Spleen (tissue), 7 donors: ENCODE data around the gene DTNBP1.

Source experiments
- CTCF ChIP-seq, 11 experiments: fragments of 200-600 bp in 7 of 11; fragments of 450-650 bp in 4 of 11; sonication (generic) in 4 of 11; IDR thresholded peaks in 8 of 11; conservative IDR thresholded peaks in 3 of 11; 1 replicate in 7 of 11; 2 replicates in 4 of 11; pipeline versions ENCODE4 v1.4.0 to v1.8.0; 2016 to 2021; ENCODE audit warnings: antibody characterized with exemption in 11 of 11, inconsistent platforms in 4 of 11, mild to moderate bottlenecking in 1 of 11
- POLR2A ChIP-seq, 3 donors: fragments of 450-650 bp; IDR thresholded peaks; one replicate each; pipeline ENCODE4 v1.5.1; 2017; ENCODE audit warnings: antibody characterized with exemption in 3 of 3, mild to moderate bottlenecking in 1 of 3
- POLR2AphosphoS5 ChIP-seq, 3 donors: sonication (generic); formaldehyde crosslinking; IDR thresholded peaks; one replicate each; pipeline ENCODE4 v1.5.1; 2017; ENCODE audit warnings: antibody characterized with exemption in 3 of 3
- donor health status: DM: no; HTN: no; CAD: no; lungs with moderate emphysema.
- donor health status: DM: no; HTN: no; CAD: no.
- donor health status: DM: no; HTN: no; CAD: no.

GRCh38 chr6:15495375-15495901 lies 167.4 kb downstream of the DTNBP1 start:
- TF ChIP-seq CTCF (IDR thresholded peaks at IDR 0.05 in 8 of 11, conservative IDR thresholded peaks at IDR 0.05 in 3 of 11) (no peak), POLR2A (IDR thresholded peaks at IDR 0.05) (no peak), POLR2AphosphoS5 (IDR thresholded peaks at IDR 0.05) (no peak)
